Measurements from ENCODE around the gene FAM234A. TPM values are rescaled to one million over a fixed set of nuclear protein-coding genes. Genes with fewer than 3 reads are reported as not detected.

Gene FAM234A
- total RNA-seq, 1 donor from 2014 or later = 87.6 TPM

- DNase-seq (ENCODE audit: low read depth) = no peak
- no peak overlapping the region for H3K4me3 ChIP-seq (ENCODE audit: low read depth, low read length)
- no peak for TF ChIP-seq CTCF (conservative IDR thresholded peaks at IDR 0.05; ENCODE audit: low read depth, low read length)
Observed at GRCh38 chr16:301950-302349, 67.3 kb downstream of the FAM234A start.

- TF ChIP-seq CTCF (conservative IDR thresholded peaks at IDR 0.05; ENCODE audit: low read depth, low read length) = no peak
- DNase-seq (ENCODE audit: low read depth) = no peak
- H3K4me3 ChIP-seq (ENCODE audit: low read depth, low read length) = no peak overlapping the region
Observed at GRCh38 chr16:303760-304505, 69.3 kb downstream of the FAM234A start.

GRCh38 chr16:305916-306626 is 71.5 kb downstream of the FAM234A start:
- DNase-seq (ENCODE audit: low read depth) = no peak
- no peak overlapping the region for H3K4me3 ChIP-seq (ENCODE audit: low read depth, low read length)
- no peak for TF ChIP-seq CTCF (conservative IDR thresholded peaks at IDR 0.05; ENCODE audit: low read depth, low read length)

GRCh38 chr16:306911-307370 is 72.3 kb downstream of the FAM234A start:
- H3K4me3 ChIP-seq (ENCODE audit: low read depth, low read length) = no peak overlapping the region
- no peak for DNase-seq (ENCODE audit: low read depth)
- TF ChIP-seq CTCF (conservative IDR thresholded peaks at IDR 0.05; ENCODE audit: low read depth, low read length) = no peak

- TF ChIP-seq CTCF (conservative IDR thresholded peaks at IDR 0.05; ENCODE audit: low read depth, low read length) = no peak
- DNase-seq (ENCODE audit: low read depth) = no peak
Observed at GRCh38 chr16:307691-308312, 73.2 kb downstream of the FAM234A start.

GRCh38 chr16:309476-309875 is 74.9 kb downstream of the FAM234A start:
- no peak for TF ChIP-seq CTCF (conservative IDR thresholded peaks at IDR 0.05; ENCODE audit: low read depth, low read length)
- DNase-seq (ENCODE audit: low read depth) = no peak
- H3K4me3 ChIP-seq (ENCODE audit: low read depth, low read length) = no peak overlapping the region

More at GRCh38 chr16:307691-308312, 73.2 kb downstream of the FAM234A start:
- no peak overlapping the region for H3K4me3 ChIP-seq (ENCODE audit: low read depth, low read length)

Data from epithelial cell of proximal tubule (primary cell).